Parathyroid adenoma (tissue), 2 donors: ENCODE results near the gene TMEM125.

ENCODE experiments used
- H2AFZ ChIP-seq: fragments of 300-600 bp; sonication (generic); one replicate; pipeline ENCODE4 v1.7.0; 2017; ENCODE audit warnings: antibody characterized with exemption, mild to moderate bottlenecking
- H3K27ac ChIP-seq: fragments of 300-600 bp; sonication (generic); one replicate; pipeline ENCODE4 v1.7.0; 2017
- H3K27me3 ChIP-seq: fragments of 300-600 bp; sonication (generic); one replicate; pipeline ENCODE4 v1.7.0; 2017; ENCODE audit warnings: low read length; ENCODE audit not compliant: control insufficient read depth, insufficient read depth
- H3K36me3 ChIP-seq: fragments of 300-600 bp; sonication (generic); one replicate; pipeline ENCODE4 v1.7.0; 2017; ENCODE audit warnings: low read length; ENCODE audit not compliant: control insufficient read depth, insufficient read depth
- H3K4me1 ChIP-seq: fragments of 300-600 bp; sonication (generic); one replicate; pipeline ENCODE4 v1.7.0; 2017; ENCODE audit warnings: control low read depth
- H3K4me2 ChIP-seq: fragments of 300-600 bp; sonication (generic); one replicate; pipeline ENCODE4 v1.7.0; 2017; ENCODE audit warnings: low read length
- H3K4me3 ChIP-seq: fragments of 300-600 bp; sonication (generic); one replicate; pipeline ENCODE4 v1.7.0; 2017; ENCODE audit warnings: low read depth, low read length
- H3K79me2 ChIP-seq: fragments of 300-600 bp; sonication (generic); one replicate; pipeline ENCODE4 v1.7.0; 2017; ENCODE audit warnings: control low read depth
- H3K9ac ChIP-seq: fragments of 300-600 bp; sonication (generic); one replicate; pipeline ENCODE4 v1.7.0; 2017; ENCODE audit warnings: mild to moderate bottlenecking
- H3K9me3 ChIP-seq: fragments of 300-600 bp; sonication (generic); one replicate; pipeline ENCODE4 v1.7.0; 2017; ENCODE audit warnings: low read length; ENCODE audit not compliant: control insufficient read depth
- TF ChIP-seq, protein P1 (sequence below): fragments of 300-600 bp; sonication (generic); IDR thresholded peaks from one replicate; pipeline ENCODE4 v1.7.0; 2017; ENCODE audit warnings: antibody characterized with exemption, mild to moderate bottlenecking
- donor health status: primary hyperparathyroidism.

The TMEM125 gene

DNA sequence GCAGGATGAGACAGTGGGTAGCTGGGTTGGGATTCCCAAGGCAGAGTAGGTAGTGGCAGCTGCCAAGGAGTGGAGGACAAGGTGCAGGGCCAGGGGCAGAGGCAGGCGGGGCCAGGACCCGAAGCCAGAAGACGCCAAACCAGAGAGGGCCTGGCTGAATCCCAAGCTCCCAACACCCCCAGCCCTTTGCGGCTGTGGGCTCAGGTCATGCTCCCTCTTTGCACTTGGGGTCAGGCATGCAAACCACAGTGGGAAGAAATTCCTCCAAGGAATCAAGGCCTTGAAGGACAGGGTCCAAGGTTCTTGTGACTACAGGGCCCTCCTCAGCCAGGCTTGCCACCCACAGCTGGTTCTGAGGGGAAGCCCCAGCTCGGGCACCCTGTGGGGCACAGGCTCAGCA, 9.4 kb downstream of the TMEM125 start:
- Histone ChIP-seq H3K9ac (no peak overlapping the region), H3K4me2 (no peak overlapping the region), H2AFZ (no peak overlapping the region), H3K4me3 (no peak overlapping the region), H3K36me3 (no peaks in the 10 kb centered on the region), H3K79me2 (no peaks in the 10 kb centered on the region), H3K4me1 (no peaks in the 10 kb centered on the region), H3K9me3 (no peaks in the 10 kb centered on the region), H3K27me3 (no peaks in the 10 kb centered on the region), H3K27ac (no peak overlapping the region)
- TF ChIP-seq, protein P1, sequence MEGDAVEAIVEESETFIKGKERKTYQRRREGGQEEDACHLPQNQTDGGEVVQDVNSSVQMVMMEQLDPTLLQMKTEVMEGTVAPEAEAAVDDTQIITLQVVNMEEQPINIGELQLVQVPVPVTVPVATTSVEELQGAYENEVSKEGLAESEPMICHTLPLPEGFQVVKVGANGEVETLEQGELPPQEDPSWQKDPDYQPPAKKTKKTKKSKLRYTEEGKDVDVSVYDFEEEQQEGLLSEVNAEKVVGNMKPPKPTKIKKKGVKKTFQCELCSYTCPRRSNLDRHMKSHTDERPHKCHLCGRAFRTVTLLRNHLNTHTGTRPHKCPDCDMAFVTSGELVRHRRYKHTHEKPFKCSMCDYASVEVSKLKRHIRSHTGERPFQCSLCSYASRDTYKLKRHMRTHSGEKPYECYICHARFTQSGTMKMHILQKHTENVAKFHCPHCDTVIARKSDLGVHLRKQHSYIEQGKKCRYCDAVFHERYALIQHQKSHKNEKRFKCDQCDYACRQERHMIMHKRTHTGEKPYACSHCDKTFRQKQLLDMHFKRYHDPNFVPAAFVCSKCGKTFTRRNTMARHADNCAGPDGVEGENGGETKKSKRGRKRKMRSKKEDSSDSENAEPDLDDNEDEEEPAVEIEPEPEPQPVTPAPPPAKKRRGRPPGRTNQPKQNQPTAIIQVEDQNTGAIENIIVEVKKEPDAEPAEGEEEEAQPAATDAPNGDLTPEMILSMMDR, result no peak

DNA sequence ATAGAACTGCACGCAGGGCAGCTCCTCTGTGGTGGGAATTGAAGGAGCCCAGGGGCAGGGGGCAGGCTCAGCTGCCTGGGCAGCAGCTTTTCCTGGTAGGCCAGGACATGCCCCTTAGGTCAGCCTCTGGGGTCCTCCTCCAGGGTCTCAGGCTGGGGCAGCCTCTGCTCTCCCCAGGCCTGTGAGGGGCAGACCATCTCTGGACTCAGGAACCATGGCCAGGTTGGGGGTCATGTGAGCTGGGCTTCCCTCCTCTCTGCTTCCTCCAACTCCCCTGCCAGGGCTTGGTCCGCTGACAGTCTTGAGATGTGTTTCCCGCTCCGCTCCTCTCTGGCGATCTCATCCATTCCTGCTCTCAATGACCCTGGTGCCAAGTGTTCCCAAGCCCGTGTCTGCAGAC, 9.9 kb downstream of the TMEM125 start:
- no peak overlapping the region for H3K27ac ChIP-seq
- TF ChIP-seq, protein P1, result no peak
- no peak overlapping the region for H3K4me3 ChIP-seq
- no peaks in the 10 kb centered on the region for H3K4me1 ChIP-seq
- H2AFZ ChIP-seq, result no peak overlapping the region
- H3K27me3 ChIP-seq, result no peaks in the 10 kb centered on the region
- H3K4me2 ChIP-seq, result no peak overlapping the region
- no peaks in the 10 kb centered on the region for H3K36me3 ChIP-seq
- no peaks in the 10 kb centered on the region for H3K9me3 ChIP-seq
- H3K9ac ChIP-seq, result no peak overlapping the region
- H3K79me2 ChIP-seq, result no peaks in the 10 kb centered on the region

DNA sequence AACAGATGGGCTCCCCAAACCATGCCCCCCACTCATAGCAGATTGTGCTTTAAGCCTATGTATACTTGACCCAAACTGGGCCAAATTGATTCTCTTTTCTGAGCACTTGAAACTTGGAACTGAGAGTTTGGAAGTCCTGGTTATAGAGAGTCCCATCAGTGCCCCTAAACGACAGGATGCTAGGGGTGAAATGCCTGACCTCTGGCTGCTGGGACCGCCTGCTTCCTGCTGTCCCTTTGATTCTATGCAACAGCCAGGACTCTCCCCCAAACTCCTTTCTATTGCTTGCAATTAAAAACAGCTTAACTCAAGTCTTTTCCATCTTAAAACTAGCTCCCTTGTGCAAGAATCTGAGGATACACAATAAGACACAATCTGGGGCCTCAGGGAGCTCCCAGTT, 10.9 kb downstream of the TMEM125 start:
- Histone ChIP-seq H3K36me3 (no peaks in the 10 kb centered on the region), H3K9me3 (no peaks in the 10 kb centered on the region), H3K9ac (no peak overlapping the region), H3K4me2 (no peak overlapping the region), H3K27ac (no peak overlapping the region), H2AFZ (no peak overlapping the region), H3K4me3 (no peak overlapping the region), H3K79me2 (no peaks in the 10 kb centered on the region), H3K4me1 (no peaks in the 10 kb centered on the region), H3K27me3 (no peaks in the 10 kb centered on the region)
- TF ChIP-seq, protein P1, result no peak

DNA sequence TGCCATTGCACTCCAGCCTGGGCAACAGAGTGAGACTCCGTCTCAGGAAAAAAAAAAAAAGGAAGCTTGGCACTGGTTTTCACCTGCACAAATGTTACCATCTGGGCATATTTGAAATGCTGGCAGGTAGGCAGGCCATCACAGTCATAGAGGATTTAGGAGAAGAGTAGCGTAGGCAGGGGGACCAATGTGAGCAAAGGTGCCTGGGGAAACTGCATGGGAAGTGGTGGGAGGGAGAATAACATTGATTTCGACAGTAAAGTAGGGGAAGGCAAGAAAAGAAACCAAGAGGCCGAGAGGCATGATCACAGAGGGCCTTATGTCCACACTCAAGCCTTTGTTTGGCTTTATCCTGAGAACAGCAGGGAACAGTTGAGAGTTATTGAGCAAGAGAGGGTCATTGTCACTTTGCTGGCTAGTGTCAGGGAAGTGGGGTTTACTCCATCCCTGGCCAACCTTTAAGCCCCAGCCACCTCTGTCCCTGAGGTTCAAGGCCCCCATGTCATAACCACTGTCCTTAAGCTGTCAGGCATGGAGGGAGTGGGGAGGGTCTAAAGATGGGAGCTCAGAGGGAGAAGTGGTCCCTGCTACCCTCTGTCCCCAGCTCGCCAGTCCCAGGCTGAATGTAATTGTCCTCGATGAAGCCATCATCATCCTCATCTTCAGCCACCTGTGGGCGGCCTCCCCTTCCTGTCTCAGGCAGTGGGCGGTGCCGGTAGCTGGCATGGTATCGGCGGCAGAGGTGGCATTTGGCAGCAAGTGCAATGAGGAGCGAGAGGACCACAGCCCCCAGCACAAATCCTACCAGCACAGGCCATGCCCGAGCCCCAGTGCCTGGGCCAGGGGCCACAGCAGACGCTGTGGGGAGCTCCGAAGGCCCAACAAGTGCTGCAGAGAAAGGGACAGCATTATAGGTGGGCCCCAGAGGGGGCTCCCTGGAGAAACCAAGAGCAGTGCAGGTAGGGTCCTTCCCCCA, 12.7 kb downstream of the TMEM125 start:
- no peaks in the 10 kb centered on the region for H3K79me2 ChIP-seq
- no peak overlapping the region for H2AFZ ChIP-seq
- H3K9me3 ChIP-seq, result no peaks in the 10 kb centered on the region
- no peaks in the 10 kb centered on the region for H3K36me3 ChIP-seq
- TF ChIP-seq, protein P1, result no peak
- H3K27ac ChIP-seq, result no peak overlapping the region
- H3K4me3 ChIP-seq, result no peak overlapping the region
- no peaks in the 10 kb centered on the region for H3K4me1 ChIP-seq
- H3K27me3 ChIP-seq, result no peaks in the 10 kb centered on the region
- no peak overlapping the region for H3K4me2 ChIP-seq
- H3K9ac ChIP-seq, result no peak overlapping the region
